Measurements from ENCODE around the gene CCDC40.

GRCh38 chr17:80116276-80116920 is 80.0 kb downstream of the CCDC40 start:
- TF ChIP-seq CTCF (IDR thresholded peaks at IDR 0.05) (no peak), POLR2AphosphoS5 (IDR thresholded peaks at IDR 0.05) (no peak), POLR2A (IDR thresholded peaks at IDR 0.05) (no peak)

Data from stomach (tissue), 4 donors.